GM10266 (cell line): Measurements from ENCODE around the gene EGFLAM.
"Not testable (repeated sequence)": the region's sequence is repeated elsewhere in the genome, so short reads cannot be mapped to it uniquely, and the experiment has no call there.

Experiments
- DNase-seq: peaks from one replicate; pipeline ENCODE4 v3.0.0; 2012; ENCODE audit errors: extremely low spot score
- TF ChIP-seq, protein P1 (sequence below): IDR thresholded peaks from 2 replicates; pipeline ENCODE4 v1.5.1; 2012; ENCODE audit warnings: mild to moderate bottlenecking, low read depth; ENCODE audit not compliant: control insufficient read depth, insufficient read depth; ENCODE audit errors: missing control alignments

Gene EGFLAM

DNA sequence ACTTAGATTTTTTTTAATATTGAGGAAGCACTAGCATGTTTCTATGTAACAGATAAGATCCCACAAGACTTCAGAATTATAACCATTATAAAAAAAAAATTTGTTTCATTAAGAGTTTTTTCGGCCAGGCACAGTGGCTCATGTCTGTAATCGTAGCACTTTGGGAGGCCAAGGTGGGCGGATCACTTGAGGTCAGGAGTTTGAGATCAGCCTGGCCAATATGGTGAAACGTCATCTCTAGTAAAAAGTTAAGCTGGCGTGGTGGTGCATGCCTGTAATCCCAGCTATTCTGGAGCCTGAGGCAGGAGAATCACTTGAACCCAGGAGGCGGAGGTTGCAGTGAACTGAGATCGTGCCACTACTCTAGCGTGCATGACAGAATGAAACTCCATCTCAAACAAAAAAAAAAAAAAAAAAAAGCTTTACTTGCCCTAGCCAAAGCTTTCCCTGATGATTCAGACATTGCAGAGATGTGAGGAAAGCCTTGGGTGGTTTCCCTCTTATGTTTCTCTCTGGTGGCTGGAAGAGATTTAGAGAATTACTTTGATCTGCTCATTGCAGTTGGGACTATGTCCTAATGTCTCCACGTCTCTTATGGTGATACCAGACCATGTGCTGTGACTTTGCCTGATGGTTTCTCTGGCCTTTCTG is 65.4 kb downstream of the EGFLAM start:
- no peak for DNase-seq
- TF ChIP-seq, protein P1, sequence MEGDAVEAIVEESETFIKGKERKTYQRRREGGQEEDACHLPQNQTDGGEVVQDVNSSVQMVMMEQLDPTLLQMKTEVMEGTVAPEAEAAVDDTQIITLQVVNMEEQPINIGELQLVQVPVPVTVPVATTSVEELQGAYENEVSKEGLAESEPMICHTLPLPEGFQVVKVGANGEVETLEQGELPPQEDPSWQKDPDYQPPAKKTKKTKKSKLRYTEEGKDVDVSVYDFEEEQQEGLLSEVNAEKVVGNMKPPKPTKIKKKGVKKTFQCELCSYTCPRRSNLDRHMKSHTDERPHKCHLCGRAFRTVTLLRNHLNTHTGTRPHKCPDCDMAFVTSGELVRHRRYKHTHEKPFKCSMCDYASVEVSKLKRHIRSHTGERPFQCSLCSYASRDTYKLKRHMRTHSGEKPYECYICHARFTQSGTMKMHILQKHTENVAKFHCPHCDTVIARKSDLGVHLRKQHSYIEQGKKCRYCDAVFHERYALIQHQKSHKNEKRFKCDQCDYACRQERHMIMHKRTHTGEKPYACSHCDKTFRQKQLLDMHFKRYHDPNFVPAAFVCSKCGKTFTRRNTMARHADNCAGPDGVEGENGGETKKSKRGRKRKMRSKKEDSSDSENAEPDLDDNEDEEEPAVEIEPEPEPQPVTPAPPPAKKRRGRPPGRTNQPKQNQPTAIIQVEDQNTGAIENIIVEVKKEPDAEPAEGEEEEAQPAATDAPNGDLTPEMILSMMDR = no peak

DNA sequence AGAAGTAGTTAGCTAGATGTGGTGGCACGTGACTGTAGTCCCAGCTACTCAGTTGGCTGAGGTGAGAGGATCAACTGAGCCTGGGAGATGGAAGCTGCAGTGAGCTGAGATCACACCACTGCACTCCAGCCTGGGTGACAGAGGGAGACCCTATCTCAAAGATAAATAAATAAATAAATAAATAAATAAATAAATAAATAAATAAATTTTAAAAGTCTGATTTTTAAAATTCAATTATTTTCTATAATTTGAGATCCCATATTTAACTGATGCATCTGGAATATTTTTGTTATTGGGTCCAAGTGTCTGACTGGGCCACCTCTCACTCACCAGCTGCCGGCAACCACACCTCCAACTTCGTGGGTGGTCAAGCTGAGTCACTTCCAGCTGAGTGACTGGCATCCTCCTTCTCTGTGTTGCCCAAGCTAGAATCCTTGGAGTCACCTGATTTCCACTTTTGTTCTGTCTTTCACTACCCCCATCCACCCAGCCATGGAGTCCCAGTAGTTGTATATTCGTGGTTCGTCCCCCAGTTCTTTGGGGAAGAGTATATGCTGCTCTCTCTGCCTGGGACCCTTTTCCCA is 70.9 kb downstream of the EGFLAM start:
- DNase-seq = no peak
- TF ChIP-seq, protein P1 = no peak

DNA sequence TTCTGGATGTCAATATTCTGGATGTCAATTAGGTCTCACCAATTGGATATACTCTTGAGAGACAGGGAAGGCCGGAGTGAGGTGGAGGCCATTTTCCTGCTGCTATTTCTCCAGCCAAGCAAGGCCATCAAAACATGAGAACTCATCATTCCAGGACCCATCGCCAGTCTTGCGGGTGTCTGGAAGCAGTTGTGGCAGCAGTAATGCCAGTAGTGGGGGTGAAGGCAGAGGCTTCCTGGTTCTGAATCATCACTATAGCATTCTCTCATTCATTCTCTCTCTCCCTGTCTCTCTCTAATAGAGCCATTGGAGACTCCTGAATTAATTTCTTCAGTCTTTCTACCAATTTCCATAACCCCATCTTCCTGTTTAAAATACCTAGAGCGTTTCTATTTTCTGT is 71.8 kb downstream of the EGFLAM start:
- no peak for DNase-seq
- TF ChIP-seq, protein P1 = no peak

DNA sequence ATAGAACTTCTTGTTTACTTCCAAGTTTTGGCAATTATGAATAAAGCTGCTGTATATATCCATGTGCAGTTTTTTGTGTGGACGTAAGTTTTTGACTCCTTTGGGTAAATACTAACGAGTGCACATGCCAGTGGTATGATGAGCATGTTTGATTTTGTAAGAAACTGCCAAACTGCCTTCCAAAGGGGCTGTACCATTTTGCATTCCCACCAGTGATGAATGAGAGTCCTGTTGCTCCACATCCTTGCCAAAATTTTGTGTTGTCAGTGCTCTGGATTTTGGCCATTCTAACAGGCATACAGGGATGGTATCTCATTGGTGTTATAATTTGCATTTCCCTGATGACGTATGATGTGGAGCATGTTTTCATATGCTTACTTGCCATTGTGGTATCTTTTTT is 73.5 kb downstream of the EGFLAM start:
- no peak for DNase-seq
- TF ChIP-seq, protein P1 = no peak

DNA sequence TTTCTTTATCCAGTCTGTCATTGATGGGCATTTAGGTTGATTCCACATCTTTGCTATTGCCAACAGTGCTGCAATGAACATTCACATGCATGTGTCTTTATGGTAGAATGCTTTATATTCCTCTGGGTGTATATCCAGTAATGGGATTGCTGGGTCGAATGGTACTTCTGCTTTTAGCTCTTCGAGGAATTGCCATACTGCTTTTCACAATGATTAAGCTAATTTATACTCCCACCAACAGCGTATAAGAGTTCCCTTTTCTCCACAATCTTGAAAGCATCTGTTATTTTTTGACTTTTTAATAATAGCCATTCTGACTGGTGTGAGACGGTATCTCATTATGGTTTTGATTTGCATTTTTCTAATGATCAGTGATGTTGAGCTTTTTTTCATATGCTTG is 74.8 kb downstream of the EGFLAM start:
- not testable (repeated sequence) for DNase-seq

DNA sequence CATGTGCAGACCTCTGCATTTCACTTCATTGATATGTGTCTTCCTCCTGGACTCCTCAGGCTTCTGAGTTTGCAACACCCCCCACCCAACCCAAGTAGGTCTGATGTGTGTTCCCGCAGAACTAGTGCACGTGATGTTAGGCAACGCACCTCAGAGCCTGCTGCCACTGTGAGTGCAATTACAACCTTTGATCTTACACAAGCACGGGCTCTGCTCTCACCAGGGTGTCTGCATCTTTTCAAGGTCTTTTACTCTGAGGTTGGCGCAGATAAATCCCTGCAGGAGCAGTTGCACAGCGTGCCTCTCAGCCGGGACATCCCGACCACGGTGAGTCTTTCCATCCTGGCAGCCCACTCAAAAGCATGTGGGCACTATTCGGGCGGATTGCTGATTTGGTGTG is 80.1 kb downstream of the EGFLAM start:
- DNase-seq = no peak
- TF ChIP-seq, protein P1 = no peak

DNA sequence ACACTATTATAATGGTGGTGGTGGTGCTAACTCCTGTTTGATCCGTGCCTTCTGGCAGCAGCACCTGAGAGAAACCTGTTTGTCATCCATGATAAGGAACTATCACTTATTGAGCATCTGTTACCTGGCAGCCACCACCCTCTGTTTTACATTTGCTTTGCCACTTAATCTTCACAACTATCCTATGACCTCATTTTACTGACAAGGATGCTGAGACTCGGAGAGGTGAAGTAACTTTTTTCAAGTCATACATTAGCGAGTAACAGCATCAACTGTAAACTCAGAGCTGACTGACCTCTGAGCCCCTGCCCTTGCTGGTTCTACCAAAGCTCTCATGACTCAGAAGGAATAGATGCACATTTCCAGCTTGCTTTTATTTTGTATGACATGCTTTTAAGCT is 81.1 kb downstream of the EGFLAM start:
- no peak for DNase-seq
- TF ChIP-seq, protein P1 = no peak
